T-cell (primary cell): ENCODE data around the gene HAP1. TPM values are rescaled to one million over a fixed set of nuclear protein-coding genes. Genes with fewer than 3 reads are reported as not detected.
"Not testable (repeated sequence)": the region's sequence is repeated elsewhere in the genome, so short reads cannot be mapped to it uniquely, and the experiment has no call there.

Experiments used
- ATAC-seq, 4 experiments: fragments of 200-7000 bp in 3 of 4; fragments of 150-1000 bp in 1 of 4; cut with Tn5 transposase; replicated peaks in 1 of 4; 1 replicate in 3 of 4; 2 replicates in 1 of 4; pipeline ENCODE4 v1.10.0; 2021; ENCODE audit warnings: moderate library complexity in 3 of 4, mild to moderate bottlenecking in 2 of 4, moderate number of reproducible peaks in 1 of 4
- CTCF ChIA-PET, 2 donors: fragments of 300-600 bp; sonication (Branson Sonifier 250); formaldehyde crosslinking; loops; one replicate each; lab custom pipeline; 2022; ENCODE audit warnings: antibody characterized with exemption in 2 of 2; lab: Charles Lee
- POLR2A ChIA-PET, 2 donors: fragments of 300-600 bp; sonication (Branson Sonifier 250); formaldehyde crosslinking; loops; one replicate each; lab custom pipeline; 2022; ENCODE audit warnings: antibody characterized with exemption in 2 of 2; lab: Charles Lee
- DNase-seq, 35 experiments: peaks; one replicate each; pipeline versions ENCODE4 v3.0.0 to v3.0.0-alpha.2; 2013 to 2023
- H3K27ac ChIP-seq: one replicate; pipeline ENCODE4 v1.5.1; 2013; ENCODE audit warnings: low read length
- H3K27me3 ChIP-seq, 2 experiments: replicated peaks in 1 of 2; 1 replicate in 1 of 2; 2 replicates in 1 of 2; pipeline versions ENCODE4 v1.6.1 to v1.7.0; 2013; ENCODE audit warnings: low read length in 1 of 2, mixed read lengths in 1 of 2; ENCODE audit not compliant: control insufficient read depth in 2 of 2, insufficient read depth in 2 of 2; ENCODE audit errors: extremely low read depth in 1 of 2
- H3K36me3 ChIP-seq, 2 donors: 1 replicate in 1 of 2; 2 replicates in 1 of 2; pipeline versions ENCODE4 v1.6.1 to v1.7.0; 2013; ENCODE audit warnings: low read length in 1 of 2; ENCODE audit not compliant: control insufficient read depth in 2 of 2, insufficient read depth in 1 of 2; ENCODE audit errors: extremely low read depth in 1 of 2
- H3K4me1 ChIP-seq, 2 experiments: 1 replicate in 1 of 2; 2 replicates in 1 of 2; pipeline versions ENCODE4 v1.6.1 to v1.7.0; 2013; ENCODE audit warnings: low read length in 2 of 2, mixed read lengths in 1 of 2; ENCODE audit not compliant: insufficient read depth in 2 of 2, control insufficient read depth in 1 of 2; ENCODE audit errors: extremely low read depth in 1 of 2
- H3K4me3 ChIP-seq, 2 donors: 1 replicate in 1 of 2; 2 replicates in 1 of 2; pipeline versions ENCODE4 v1.5.1 to v1.7.0; 2013; ENCODE audit warnings: mild to moderate bottlenecking in 2 of 2, low read length in 1 of 2, moderate library complexity in 1 of 2; ENCODE audit not compliant: control insufficient read depth in 1 of 2; ENCODE audit errors: extremely low read depth in 1 of 2
- H3K9me3 ChIP-seq: 2 replicates; pipeline ENCODE4 v1.7.0; 2013
- H3K27ac Mint-ChIP-seq, 2 donors: one replicate each; pipeline ENCODE4 v1.8.0; 2020 to 2021; ENCODE audit warnings: mild to moderate bottlenecking in 2 of 2, mixed read lengths in 2 of 2
- H3K27me3 Mint-ChIP-seq, 2 donors: one replicate each; pipeline ENCODE4 v1.8.0; 2021 to 2022; ENCODE audit warnings: mixed read lengths in 2 of 2
- H3K36me3 Mint-ChIP-seq: one replicate; pipeline ENCODE4 v1.8.0; 2021; ENCODE audit warnings: mixed read lengths
- H3K4me1 Mint-ChIP-seq, 3 donors: one replicate each; pipeline ENCODE4 v1.8.0; 2020 to 2022; ENCODE audit warnings: mixed read lengths in 3 of 3, mild to moderate bottlenecking in 1 of 3
- H3K4me3 Mint-ChIP-seq, 3 donors: one replicate each; pipeline ENCODE4 v1.8.0; 2020 to 2022; ENCODE audit warnings: mild to moderate bottlenecking in 3 of 3, mixed read lengths in 3 of 3, moderate library complexity in 3 of 3
- H3K9me3 Mint-ChIP-seq, 3 donors: one replicate each; pipeline ENCODE4 v1.8.0; 2020 to 2022; ENCODE audit warnings: mixed read lengths in 3 of 3
- WGBS: methylation state at CpG from one replicate; pipeline ENCODE4 v1.1.5; 2013; ENCODE audit warnings: missing lambda C conversion rate; ENCODE audit not compliant: insufficient coverage; 5-methylcytosine and 5-hydroxymethylcytosine counted together
- total RNA-seq, 35 experiments: library from RNA in 6 of 35; stranded (reverse) in 6 of 35; fragments of 120-200 nt in 1 of 35; gene quantifications; one replicate each; pipeline versions ENCODE4 v1.2.1 to v1.2.4 and lab custom pipeline; 2013 to 2026

The HAP1 gene
- total RNA-seq, 5 donors from 2014 or later (not counting 1 experiment from before 2014, with no cell fraction given): 0.49 to 0.63 (median 0.53) TPM; not detected in 2

GRCh38 chr17:41777157-41777573 lies 42.7 kb upstream of the HAP1 start:
- POLR2A ChIA-PET: interaction anchor here in 1 of 2 donors (0.5 kb wide), 1 partner anchor 76 kb away, joined by 3 read pairs; no protein-coding TSS in a partner anchor
- H3K27ac ChIP-seq: no peak overlapping the region

GRCh38 chr17:41776262-41776900 lies 41.9 kb upstream of the HAP1 start:
- peaks cover 0 to 14% of the 10 kb centered on the region in 2 donors for H3K27me3 Mint-ChIP-seq
- ATAC-seq, H3K4me3 Mint-ChIP-seq, H3K36me3 ChIP-seq, H3K9me3 Mint-ChIP-seq, H3K9me3 ChIP-seq, CTCF ChIA-PET, H3K4me3 ChIP-seq, H3K4me1 Mint-ChIP-seq, H3K27ac ChIP-seq, H3K36me3 Mint-ChIP-seq, POLR2A ChIA-PET, H3K4me1 ChIP-seq, DNase-seq, H3K27ac Mint-ChIP-seq: not testable (repeated sequence)
- H3K27me3 ChIP-seq: peaks cover 0 to 56% of the 10 kb centered on the region in 2 experiments
- WGBS: 79% methylated on average over 6 of the region's 14 CpGs

More at GRCh38 chr17:41777157-41777573, 42.7 kb upstream of the HAP1 start:
- peaks cover 0 to 3% (median 0%) of the 10 kb centered on the region in 3 donors for H3K4me1 Mint-ChIP-seq
- DNase-seq (no peak), ATAC-seq (no peak)
- H3K27ac Mint-ChIP-seq: no peak overlapping the region
- CTCF ChIA-PET: no interaction called here
- WGBS: 78% methylated on average over 1 of the region's 4 CpGs
- Histone ChIP-seq H3K9me3 (no peaks in the 10 kb centered on the region), H3K36me3 (peaks cover 0 to 3% of the 10 kb centered on the region in 2 donors), H3K4me3 (no peak overlapping the region), H3K27me3 (peaks cover 0 to 56% of the 10 kb centered on the region in 2 experiments), H3K4me1 (no peaks in the 10 kb centered on the region)
- no peak overlapping the region for H3K4me3 Mint-ChIP-seq
- H3K36me3 Mint-ChIP-seq: no peaks in the 10 kb centered on the region
- H3K27me3 Mint-ChIP-seq: peaks cover 0 to 22% of the 10 kb centered on the region in 2 donors
- no peaks in the 10 kb centered on the region for H3K9me3 Mint-ChIP-seq

- Mint-ChIP-seq H3K9me3 (no peaks in the 10 kb centered on the region), H3K36me3 (no peaks in the 10 kb centered on the region), H3K4me1 (peaks cover 3 to 5% (median 4%) of the 10 kb centered on the region in 3 donors), H3K27me3 (peaks cover 0 to 14% of the 10 kb centered on the region in 2 donors), H3K27ac (no peak overlapping the region), H3K4me3 (no peak overlapping the region)
- Histone ChIP-seq H3K36me3 (peaks cover 0 to 3% of the 10 kb centered on the region in 2 donors), H3K4me1 (no peaks in the 10 kb centered on the region), H3K9me3 (no peaks in the 10 kb centered on the region), H3K4me3 (no peak overlapping the region), H3K27ac (no peak overlapping the region), H3K27me3 (peaks cover 0 to 55% of the 10 kb centered on the region in 2 experiments)
- ChIA-PET CTCF (no interaction called here), POLR2A (no interaction called here)
- WGBS: 89% methylated on average over 10 of the region's 12 CpGs
- no peak for DNase-seq
- ATAC-seq: no peak
These were observed 41.2 kb upstream of the HAP1 start for GRCh38 chr17:41775394-41776226.

GRCh38 chr17:41773731-41774193 lies 39.3 kb upstream of the HAP1 start:
- ATAC-seq (no peak), DNase-seq (no peak)
- Mint-ChIP-seq H3K4me1 (peaks cover 3 to 5% (median 4%) of the 10 kb centered on the region in 3 donors), H3K27ac (no peak overlapping the region), H3K4me3 (no peak overlapping the region), H3K9me3 (no peaks in the 10 kb centered on the region), H3K36me3 (no peaks in the 10 kb centered on the region), H3K27me3 (peaks cover 0 to 12% of the 10 kb centered on the region in 2 donors)
- Histone ChIP-seq H3K4me1 (no peaks in the 10 kb centered on the region), H3K4me3 (no peak overlapping the region), H3K27me3 (peaks cover 0 to 46% of the 10 kb centered on the region in 2 experiments), H3K36me3 (peaks cover 0 to 3% of the 10 kb centered on the region in 2 donors), H3K9me3 (no peaks in the 10 kb centered on the region), H3K27ac (no peak overlapping the region)
- CTCF ChIA-PET: interaction anchor here in 1 of 2 donors (0.6 kb wide), 1 partner anchor 26 kb away, joined by 3 read pairs; no protein-coding TSS in a partner anchor
- no CpG with 5 or more reads among the region's 8 CpGs for WGBS
- POLR2A ChIA-PET: no interaction called here

GRCh38 chr17:41773190-41773588 lies 38.7 kb upstream of the HAP1 start:
- CTCF ChIA-PET: interaction anchor here in 1 of 2 donors (0.6 kb wide), 1 partner anchor 26 kb away, joined by 3 read pairs; no protein-coding TSS in a partner anchor

GRCh38 chr17:41772586-41773189 lies 38.2 kb upstream of the HAP1 start:
- no peaks in the 10 kb centered on the region for H3K9me3 Mint-ChIP-seq
- Histone ChIP-seq H3K27ac (no peak overlapping the region), H3K9me3 (no peaks in the 10 kb centered on the region), H3K4me1 (no peaks in the 10 kb centered on the region), H3K36me3 (peaks cover 0 to 3% of the 10 kb centered on the region in 2 donors), H3K27me3 (peaks cover 0 to 42% of the 10 kb centered on the region in 2 experiments), H3K4me3 (no peak overlapping the region)
- POLR2A ChIA-PET: no interaction called here
- H3K27me3 Mint-ChIP-seq: peaks cover 0 to 12% of the 10 kb centered on the region in 2 donors
- H3K4me3 Mint-ChIP-seq: no peak overlapping the region
- no peaks in the 10 kb centered on the region for H3K36me3 Mint-ChIP-seq
- H3K4me1 Mint-ChIP-seq: peaks cover 3 to 5% (median 4%) of the 10 kb centered on the region in 3 donors
- no peak for ATAC-seq
- DNase-seq: no peak
- no peak overlapping the region for H3K27ac Mint-ChIP-seq
- WGBS: 88% methylated on average over 14 of the region's 19 CpGs
- CTCF ChIA-PET: no interaction called here

More at GRCh38 chr17:41773190-41773588, 38.7 kb upstream of the HAP1 start:
- peaks cover 0 to 3% of the 10 kb centered on the region in 2 donors for H3K36me3 ChIP-seq
- H3K4me3 ChIP-seq: no peak overlapping the region
- no peaks in the 10 kb centered on the region for H3K4me1 ChIP-seq
- Mint-ChIP-seq H3K4me3 (no peak overlapping the region), H3K27me3 (peaks cover 0 to 12% of the 10 kb centered on the region in 2 donors), H3K4me1 (peaks cover 3 to 5% (median 4%) of the 10 kb centered on the region in 3 donors), H3K9me3 (no peaks in the 10 kb centered on the region), H3K27ac (no peak overlapping the region), H3K36me3 (no peaks in the 10 kb centered on the region)
- DNase-seq: no peak
- peaks cover 0 to 44% of the 10 kb centered on the region in 2 experiments for H3K27me3 ChIP-seq
- H3K9me3 ChIP-seq: no peaks in the 10 kb centered on the region
- ATAC-seq: no peak
- POLR2A ChIA-PET: no interaction called here
- no peak overlapping the region for H3K27ac ChIP-seq
- WGBS: 88% methylated on average over 12 of the region's 12 CpGs
